HUES48 (cell line): ENCODE results near the gene CLMP.
"Not testable (repeated sequence)": the region's sequence is repeated elsewhere in the genome, so short reads cannot be mapped to it uniquely, and the experiment has no call there.

Experiments
- H3K27ac ChIP-seq: one replicate; pipeline ENCODE4 v1.7.0; 2013; ENCODE audit warnings: low read depth, low read length, inconsistent platforms
- H3K27me3 ChIP-seq: 2 replicates; pipeline ENCODE4 v1.6.1; 2013; ENCODE audit warnings: mild to moderate bottlenecking, low read length; ENCODE audit not compliant: control insufficient read depth, insufficient read depth
- H3K36me3 ChIP-seq: 2 replicates; pipeline ENCODE4 v1.6.1; 2013; ENCODE audit warnings: low read length; ENCODE audit not compliant: control insufficient read depth, insufficient read depth
- H3K4me1 ChIP-seq: 2 replicates; pipeline ENCODE4 v1.6.1; 2013; ENCODE audit warnings: mild to moderate bottlenecking, low read length; ENCODE audit not compliant: control insufficient read depth, insufficient read depth
- H3K4me3 ChIP-seq: 2 replicates; pipeline ENCODE4 v1.5.1; 2013; ENCODE audit warnings: mild to moderate bottlenecking, low read depth, low read length
- H3K9ac ChIP-seq: 2 replicates; pipeline ENCODE4 v1.6.1; 2013; ENCODE audit warnings: mild to moderate bottlenecking, low read depth, low read length, moderate library complexity
- H3K9me3 ChIP-seq: 2 replicates; pipeline ENCODE4 v1.6.1; 2013; ENCODE audit warnings: low read length; ENCODE audit not compliant: control insufficient read depth, insufficient read depth

Gene CLMP

DNA sequence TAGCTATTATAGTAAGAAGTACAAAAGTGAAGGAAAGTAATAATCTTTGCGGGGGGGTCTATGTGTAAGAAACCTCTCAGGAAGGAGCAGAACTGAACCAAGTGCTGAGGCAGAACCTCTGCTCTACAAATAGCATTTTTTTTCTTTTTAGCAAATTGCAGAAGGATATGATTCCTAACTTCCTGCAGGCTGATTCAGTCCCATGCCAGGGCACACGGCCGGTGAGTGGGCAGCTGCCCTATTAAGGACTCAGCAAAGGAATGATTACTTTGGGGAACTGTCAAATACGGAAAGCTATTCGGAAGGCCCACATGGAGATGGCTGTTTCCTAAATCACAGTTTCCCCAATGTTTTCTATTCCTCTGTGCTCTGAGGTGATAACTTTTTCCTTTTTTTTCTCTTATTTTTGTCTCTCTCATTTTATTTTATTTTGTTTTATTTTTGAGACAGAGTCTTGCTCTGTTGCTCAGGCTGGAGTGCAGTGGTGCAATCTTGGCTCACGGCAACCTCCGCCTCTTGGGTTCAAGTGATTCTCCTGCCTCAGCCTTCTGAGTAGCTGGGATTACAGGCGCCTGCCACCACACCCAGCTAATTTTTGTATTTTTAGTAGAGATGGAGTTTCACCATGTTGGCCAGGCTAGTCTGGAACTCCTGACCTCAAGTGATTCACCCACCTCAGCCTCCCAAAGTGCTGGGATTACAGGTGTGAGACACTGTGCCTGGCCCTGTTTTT lies 62.8 kb downstream of the CLMP start:
- H3K36me3 ChIP-seq, H3K27me3 ChIP-seq, H3K27ac ChIP-seq, H3K9ac ChIP-seq, H3K9me3 ChIP-seq, H3K4me1 ChIP-seq, H3K4me3 ChIP-seq: not testable (repeated sequence)

DNA sequence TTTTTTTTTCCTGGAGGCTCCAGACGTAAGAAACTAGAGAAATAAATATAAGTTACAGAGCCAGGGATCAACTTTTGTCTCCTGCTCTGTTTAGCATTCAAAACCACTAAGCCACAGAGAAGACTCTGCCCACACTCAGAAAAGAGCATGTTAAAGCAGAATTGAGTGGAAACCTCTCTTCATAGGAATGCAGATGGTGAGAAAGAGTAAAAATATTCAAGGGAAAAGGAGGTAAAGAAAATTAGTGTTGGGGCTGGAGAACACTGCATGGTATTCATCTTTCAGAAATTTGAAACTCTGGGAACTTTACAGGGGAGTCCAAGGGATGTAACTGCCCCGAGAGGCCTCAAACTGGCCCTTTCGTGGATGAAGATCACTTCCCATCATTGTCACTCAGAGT lies 65.1 kb downstream of the CLMP start:
- no peaks in the 10 kb centered on the region for H3K9me3 ChIP-seq
- no peaks in the 10 kb centered on the region for H3K4me1 ChIP-seq
- no peak overlapping the region for H3K27ac ChIP-seq
- no peak overlapping the region for H3K9ac ChIP-seq
- H3K36me3 ChIP-seq, result no peaks in the 10 kb centered on the region
- no peaks in the 10 kb centered on the region for H3K27me3 ChIP-seq
- H3K4me3 ChIP-seq, result no peak overlapping the region

DNA sequence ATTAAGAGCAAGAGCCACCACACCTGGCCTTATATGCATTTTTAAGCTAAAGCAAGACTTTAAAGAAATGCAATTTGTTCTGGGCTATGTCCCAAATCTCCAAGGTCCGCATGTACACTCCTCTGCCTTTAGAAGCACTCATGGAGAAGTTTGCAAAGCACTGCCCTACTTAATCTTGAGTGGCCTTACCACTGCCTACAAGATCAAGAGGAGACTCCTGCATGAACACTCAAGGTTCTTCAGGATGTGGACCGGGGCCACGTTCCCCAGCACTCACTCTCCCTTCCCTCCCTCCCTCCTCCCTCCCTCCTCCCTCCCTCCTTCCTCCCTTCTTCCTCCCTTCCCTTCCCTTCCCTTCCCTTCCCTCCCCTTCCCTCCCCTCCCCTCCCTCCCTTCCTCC lies 69.9 kb downstream of the CLMP start:
- H3K4me3 ChIP-seq, result no peak overlapping the region
- H3K27ac ChIP-seq, result no peak overlapping the region
- H3K36me3 ChIP-seq, result no peaks in the 10 kb centered on the region
- H3K4me1 ChIP-seq, result no peaks in the 10 kb centered on the region
- no peaks in the 10 kb centered on the region for H3K9me3 ChIP-seq
- H3K27me3 ChIP-seq, result no peaks in the 10 kb centered on the region
- H3K9ac ChIP-seq, result no peak overlapping the region

DNA sequence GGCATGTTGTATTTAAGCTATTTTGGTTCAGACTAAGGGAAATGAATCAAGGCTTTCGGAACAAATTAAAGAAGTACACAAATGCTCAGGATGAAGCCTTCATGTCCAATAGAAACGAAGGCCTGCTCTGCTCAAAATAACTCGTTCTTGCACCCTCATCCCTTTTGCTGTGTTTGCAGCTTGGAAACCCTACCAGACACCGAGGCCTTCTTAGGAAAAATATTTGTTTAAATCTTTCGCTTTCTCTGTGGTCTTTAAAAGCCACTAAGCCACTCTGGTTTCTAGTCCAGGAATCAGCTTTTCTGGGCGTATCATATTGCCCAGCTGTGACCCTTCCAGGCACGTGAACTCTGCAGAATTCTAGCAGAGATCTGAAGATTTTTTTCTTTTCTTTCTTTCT lies 72.2 kb downstream of the CLMP start:
- Histone ChIP-seq H3K9ac (no peak overlapping the region), H3K27me3 (no peaks in the 10 kb centered on the region), H3K9me3 (no peaks in the 10 kb centered on the region), H3K4me3 (no peak overlapping the region), H3K4me1 (no peaks in the 10 kb centered on the region), H3K27ac (no peak overlapping the region), H3K36me3 (no peaks in the 10 kb centered on the region)

DNA sequence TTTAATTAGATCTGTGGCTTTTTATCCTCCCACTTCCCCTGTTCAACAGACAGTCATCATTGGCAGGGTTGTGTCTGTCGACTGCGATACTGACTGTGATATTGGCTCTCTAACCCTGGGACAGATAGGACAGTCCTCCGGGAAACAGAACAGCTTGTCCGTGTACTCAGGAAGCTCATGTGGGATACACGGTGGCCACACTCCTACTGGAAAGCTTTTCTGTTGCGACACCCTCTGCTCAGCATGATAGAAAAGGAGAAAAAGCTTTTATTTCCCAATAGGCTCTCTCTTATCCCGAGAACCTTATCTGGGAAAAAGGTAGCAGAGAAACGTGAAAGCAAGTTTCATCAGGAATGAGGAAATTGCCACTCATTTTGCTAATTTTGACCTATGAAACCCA lies 72.7 kb downstream of the CLMP start:
- no peaks in the 10 kb centered on the region for H3K36me3 ChIP-seq
- H3K4me1 ChIP-seq, result no peaks in the 10 kb centered on the region
- no peak overlapping the region for H3K4me3 ChIP-seq
- no peak overlapping the region for H3K27ac ChIP-seq
- no peaks in the 10 kb centered on the region for H3K27me3 ChIP-seq
- H3K9me3 ChIP-seq, result no peaks in the 10 kb centered on the region
- H3K9ac ChIP-seq, result no peak overlapping the region

DNA sequence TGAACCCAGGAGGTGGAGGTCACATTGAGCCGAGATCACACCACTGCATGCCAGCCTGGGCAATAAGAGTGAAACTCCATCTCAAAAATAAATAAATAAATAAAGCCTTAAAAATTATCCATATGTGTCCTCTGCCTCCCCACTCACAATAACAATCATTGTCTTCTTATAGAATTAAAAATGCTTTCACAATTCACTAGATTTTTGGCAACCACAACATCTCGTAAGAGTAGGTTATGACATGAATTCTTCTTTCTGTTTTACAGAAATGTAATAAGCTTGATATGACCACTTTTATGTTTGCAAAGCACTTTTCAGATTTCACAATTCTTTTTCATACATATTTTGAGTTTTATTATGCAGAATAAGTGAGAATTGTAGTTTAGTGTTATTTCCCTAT lies 78.6 kb downstream of the CLMP start:
- no peak overlapping the region for H3K4me3 ChIP-seq
- H3K4me1 ChIP-seq, result no peaks in the 10 kb centered on the region
- no peaks in the 10 kb centered on the region for H3K36me3 ChIP-seq
- no peaks in the 10 kb centered on the region for H3K27me3 ChIP-seq
- H3K9me3 ChIP-seq, result peaks cover 6% of the 10 kb centered on the region; the same call in 1 of the 2 replicates
- no peak overlapping the region for H3K27ac ChIP-seq
- H3K9ac ChIP-seq, result no peak overlapping the region

DNA sequence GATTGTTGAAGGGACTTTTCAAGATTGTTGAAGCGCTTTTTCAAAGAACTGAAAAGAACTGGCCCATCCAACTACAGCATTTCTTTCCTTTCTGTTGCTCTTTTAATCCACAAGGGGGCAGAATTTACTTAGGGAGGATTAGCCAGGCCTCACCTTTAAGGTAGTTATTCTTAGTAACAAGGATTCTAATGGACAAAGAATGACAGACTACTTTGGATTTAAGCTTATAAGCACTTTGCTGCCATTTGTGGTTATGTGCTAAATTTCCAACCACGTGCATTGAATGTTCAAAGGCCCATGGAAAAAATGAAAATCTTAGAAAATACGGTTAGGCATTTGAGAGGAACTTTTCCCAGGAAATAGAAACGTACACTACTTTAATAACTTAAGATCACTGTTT lies 83.6 kb downstream of the CLMP start:
- H3K4me1 ChIP-seq, result 0 out of 2 replicates have a peak, but pooled peaks cover 3% of the 10 kb centered on the region
- no peak overlapping the region for H3K4me3 ChIP-seq
- H3K27me3 ChIP-seq, result no peaks in the 10 kb centered on the region
- no peak overlapping the region for H3K9ac ChIP-seq
- H3K36me3 ChIP-seq, result no peaks in the 10 kb centered on the region
- H3K9me3 ChIP-seq, result peaks cover 6% of the 10 kb centered on the region; the same call in 1 of the 2 replicates
- no peak overlapping the region for H3K27ac ChIP-seq

DNA sequence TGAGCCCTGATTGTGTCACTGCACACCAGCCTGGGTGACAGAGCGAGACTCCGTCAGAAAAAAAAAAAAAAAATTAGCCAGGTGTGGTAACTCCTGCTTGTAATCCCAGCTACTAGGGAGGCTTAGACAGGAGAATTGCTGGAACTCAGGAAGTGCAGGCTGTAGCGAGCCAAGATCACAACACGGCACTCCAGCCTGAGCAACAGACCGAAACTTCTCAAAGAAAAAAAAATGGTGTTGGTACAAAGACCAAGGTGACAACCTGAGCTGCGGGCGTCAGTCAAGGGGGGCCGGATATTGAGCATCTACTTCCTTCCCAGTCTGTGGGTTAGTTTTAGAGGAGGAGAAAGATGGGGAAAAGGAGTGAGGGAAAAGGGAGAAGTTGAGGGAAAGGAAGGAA lies 84.7 kb downstream of the CLMP start:
- Histone ChIP-seq H3K4me1 (0 out of 2 replicates have a peak, but pooled peaks cover 3% of the 10 kb centered on the region), H3K27me3 (no peaks in the 10 kb centered on the region), H3K36me3 (no peaks in the 10 kb centered on the region), H3K9me3 (no peaks in the 10 kb centered on the region), H3K4me3 (no peak overlapping the region), H3K27ac (no peak overlapping the region), H3K9ac (no peak overlapping the region)

DNA sequence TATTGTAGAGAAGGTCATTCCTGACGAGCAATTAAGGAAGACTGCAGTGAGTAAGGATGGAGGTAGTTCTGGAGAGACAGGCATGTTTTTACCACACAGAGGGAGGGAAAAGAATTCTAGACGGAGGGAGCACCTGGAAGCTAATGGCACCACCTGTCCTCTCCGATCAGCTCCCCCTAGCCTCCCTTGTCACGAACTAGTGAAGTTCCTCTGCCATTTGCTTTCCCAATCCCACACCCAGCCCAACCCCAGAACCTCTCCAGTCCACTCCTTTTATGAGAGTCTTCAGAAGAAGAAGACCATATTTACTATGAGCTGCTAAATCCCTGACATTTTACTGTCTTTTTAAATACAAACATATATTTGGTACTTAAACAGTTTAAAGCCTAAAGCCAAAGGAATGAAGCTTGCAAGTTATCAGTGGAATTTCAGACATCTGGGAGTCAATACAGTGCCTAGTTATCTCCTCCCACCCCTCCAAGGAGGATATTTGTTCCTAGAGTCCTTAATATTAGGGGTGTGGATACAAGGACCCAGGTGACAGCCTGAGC lies 87.0 kb downstream of the CLMP start:
- Histone ChIP-seq H3K36me3 (no peaks in the 10 kb centered on the region), H3K4me3 (no peak overlapping the region), H3K9me3 (no peaks in the 10 kb centered on the region), H3K27me3 (no peaks in the 10 kb centered on the region), H3K4me1 (0 out of 2 replicates have a peak, but pooled peaks cover 3% of the 10 kb centered on the region), H3K9ac (no peak overlapping the region), H3K27ac (peak overlapping the region; percentile 21)

DNA sequence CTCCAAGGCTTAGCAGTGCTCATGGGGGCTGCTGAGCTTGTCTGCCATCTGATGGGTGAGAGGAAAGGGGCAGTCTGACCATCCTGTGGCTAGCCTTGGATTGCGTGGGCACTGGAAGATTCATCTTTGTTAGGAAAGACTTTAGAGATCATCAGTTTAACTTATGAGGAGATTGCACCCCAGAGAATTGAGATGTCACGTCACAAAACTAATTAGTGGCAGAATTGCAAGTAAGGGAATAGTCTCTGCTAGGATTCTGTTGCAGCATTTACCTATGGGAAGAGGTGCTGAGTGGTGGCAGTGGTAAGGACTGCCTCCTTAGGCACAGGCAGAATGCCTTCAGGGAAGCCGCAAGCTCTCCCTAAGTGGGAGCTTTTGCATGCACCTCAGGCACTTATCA lies 90.4 kb downstream of the CLMP start:
- no peaks in the 10 kb centered on the region for H3K36me3 ChIP-seq
- H3K27me3 ChIP-seq, result no peaks in the 10 kb centered on the region
- no peaks in the 10 kb centered on the region for H3K9me3 ChIP-seq
- no peak overlapping the region for H3K27ac ChIP-seq
- no peak overlapping the region for H3K4me3 ChIP-seq
- no peak overlapping the region for H3K9ac ChIP-seq
- peaks cover 9% of the 10 kb centered on the region; the same call in 1 of the 2 replicates for H3K4me1 ChIP-seq

DNA sequence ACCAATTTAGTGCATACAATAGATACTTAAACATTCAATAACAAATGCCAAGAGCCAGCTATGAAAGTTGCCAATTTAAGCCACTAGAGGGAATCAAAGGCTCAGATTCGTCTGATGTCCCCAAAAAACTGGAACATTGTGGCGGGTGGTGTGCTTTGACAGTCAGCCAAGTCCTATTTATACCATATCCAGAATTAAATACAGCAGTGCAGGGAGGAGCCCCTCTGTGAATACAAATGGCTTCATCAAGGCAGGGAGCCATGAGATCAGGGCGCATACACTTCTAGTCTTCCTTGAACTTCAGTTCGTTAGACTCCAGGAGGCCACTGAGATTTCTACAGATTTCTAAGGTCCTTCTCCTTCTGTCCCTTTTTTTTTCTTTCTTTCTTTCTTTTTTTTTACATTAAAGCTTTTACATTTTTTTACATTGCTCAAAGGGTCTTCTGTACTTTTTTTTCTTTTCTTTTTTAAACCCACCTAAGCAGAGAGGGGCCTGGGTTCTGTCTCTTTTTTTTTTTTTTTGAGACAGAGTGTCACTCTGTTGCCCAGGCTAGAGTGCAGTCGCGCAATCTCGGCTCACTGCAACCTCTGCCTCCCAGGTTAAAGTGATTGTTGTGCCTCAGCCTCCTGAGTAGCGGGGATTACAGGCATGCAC lies 91.6 kb downstream of the CLMP start:
- Histone ChIP-seq H3K9me3 (no peaks in the 10 kb centered on the region), H3K27me3 (no peaks in the 10 kb centered on the region), H3K4me3 (no peak overlapping the region), H3K36me3 (no peaks in the 10 kb centered on the region), H3K9ac (no peak overlapping the region), H3K27ac (no peak overlapping the region), H3K4me1 (peaks cover 9% of the 10 kb centered on the region; the same call in 1 of the 2 replicates)
